ENCODE results near the gene PPAN.

PPAN gene

DNA sequence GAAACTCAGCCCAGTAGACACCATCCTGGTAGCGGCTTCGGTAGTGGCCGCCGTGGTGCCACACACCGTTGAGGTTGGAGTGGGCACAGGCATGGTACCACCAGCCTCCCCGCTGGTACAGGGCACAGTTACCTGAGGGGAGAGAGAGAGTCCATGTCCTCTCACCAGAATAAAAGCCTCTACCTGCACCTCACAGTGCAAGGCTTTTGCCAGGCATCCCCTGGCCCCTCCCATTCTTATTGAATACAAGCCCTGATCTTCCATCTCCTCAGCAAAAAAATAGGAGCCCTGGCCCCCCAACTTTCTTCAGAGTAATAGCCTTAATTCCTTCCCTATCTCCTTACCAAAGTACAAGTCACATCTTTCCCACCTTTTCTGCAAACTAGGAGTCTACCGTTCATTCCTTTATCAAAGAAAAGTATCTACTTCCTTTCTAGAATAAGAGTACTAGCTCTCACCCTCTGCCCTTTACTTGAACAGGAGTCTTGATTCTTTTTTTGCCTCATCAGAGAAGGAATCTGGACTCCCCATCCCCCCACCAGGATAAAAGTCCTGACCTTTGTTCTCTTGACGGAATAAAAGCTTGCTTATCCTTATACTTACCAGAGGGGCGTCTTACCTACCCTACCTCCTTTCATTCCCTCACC, 13.4 kb upstream of the PPAN start:
- DNase-seq (ENCODE audit: low spot score) = no peak

DNA sequence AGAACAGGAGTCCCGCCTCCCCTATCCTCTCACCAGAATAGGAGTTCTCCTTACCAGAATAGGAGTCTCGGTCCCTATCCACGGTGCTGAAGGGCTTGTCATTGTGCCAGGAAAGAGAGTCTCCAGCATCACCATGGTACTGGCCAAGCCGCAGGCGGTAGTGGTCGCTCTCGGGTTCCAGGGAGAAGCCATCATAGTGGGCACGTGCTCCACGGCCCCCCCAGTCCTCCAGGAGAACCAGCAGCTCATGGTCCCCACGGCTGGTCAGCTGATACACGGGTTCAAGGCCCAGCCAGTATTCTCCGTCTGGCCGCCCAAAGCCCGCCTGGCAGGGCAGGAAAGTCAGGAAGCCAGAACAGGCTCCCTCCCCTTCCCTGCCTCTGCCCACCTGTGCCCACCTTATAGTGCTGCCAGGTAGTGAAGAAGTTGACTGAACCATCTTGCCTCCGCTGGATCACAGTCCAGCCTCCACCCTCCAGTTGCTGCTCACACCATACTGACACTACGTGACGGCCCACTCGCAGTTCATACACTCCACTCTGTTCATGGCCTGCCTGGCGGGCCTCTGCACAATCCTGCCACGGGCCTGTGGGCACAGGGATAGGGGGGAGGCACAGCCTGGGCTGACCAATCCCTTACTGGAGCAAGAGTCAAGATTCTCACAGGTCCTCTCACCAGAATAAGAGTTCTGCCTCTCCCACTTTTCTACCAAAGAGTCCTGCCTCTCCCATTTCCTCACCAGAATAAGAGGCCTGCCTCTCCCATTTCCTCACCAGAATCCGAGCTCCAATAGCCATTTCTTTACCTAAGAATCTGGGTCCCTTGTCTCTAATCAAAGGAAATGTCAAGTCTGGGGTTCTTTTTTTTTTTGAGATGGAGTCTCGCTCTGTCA, 12.6 kb upstream of the PPAN start:
- no peak for DNase-seq (ENCODE audit: low spot score)

DNA sequence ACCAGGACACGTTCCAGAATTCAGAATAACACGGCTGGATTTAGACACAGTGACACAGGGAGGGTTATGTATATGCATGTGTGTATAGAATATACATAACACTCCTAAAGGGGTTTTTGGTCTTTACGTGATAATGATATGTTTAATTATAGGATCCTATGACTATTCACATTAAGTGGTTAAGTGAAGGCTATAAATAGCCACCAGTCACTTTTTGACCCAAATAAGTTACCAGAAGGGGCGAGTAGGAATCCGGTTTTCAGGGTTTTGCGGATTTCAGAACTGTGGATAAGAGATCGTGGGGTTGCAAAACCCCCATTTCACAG, 10.6 kb upstream of the PPAN start:
- DNase-seq (ENCODE audit: low spot score) = no peak

DNA sequence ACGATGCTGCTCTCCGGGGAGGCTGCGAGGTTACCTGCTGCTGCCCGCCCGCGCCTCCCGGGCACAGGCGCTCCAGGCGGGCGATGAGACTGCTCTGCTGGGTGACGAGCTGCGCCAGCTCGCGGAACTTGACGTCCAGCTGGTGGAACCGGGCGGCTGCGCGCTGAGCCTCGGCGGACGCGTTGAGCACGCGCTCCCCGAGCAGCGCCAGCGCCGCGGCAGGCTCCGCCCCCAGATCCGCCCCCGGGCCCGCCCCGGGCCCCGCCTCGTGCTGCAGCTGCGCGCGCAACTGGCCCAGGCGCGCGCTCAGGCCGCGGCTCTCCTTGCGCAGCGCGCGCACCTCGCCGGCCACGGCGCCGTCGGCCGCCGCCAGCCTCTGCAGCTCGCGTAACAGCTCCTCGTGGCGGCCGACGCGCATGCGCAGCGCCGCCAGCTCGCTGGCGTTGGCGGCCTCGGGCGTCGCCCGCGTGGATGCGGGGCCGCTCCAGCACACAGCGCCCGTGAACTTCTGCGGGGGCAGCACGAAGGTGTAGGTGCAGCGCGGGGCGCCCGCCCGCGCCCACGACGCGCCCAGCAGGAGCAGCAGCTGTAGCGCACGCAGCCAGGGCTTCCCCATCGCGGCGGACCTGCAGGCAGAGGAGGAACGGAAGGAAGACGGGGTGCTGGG, 10.1 kb upstream of the PPAN start:
- peak; percentile 87 for DNase-seq (ENCODE audit: low spot score)

DNA sequence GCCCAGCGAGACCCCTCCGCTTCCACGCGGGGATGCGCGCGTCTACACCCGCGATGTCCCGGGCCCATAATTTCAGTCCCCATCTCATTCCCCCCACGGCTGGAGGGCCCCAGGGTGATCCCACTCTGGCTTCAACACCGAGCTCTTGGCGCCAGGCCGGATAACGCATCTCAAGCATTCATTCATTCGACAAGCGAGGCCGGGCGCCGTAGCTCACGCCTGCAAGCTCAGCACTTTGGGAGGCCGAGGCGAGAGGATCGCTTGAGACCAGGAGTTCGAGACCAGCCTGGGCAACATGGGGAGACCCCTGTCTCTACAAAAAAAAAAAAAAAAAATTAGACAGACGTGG, 9.6 kb upstream of the PPAN start:
- DNase-seq (ENCODE audit: low spot score) = no peak

DNA sequence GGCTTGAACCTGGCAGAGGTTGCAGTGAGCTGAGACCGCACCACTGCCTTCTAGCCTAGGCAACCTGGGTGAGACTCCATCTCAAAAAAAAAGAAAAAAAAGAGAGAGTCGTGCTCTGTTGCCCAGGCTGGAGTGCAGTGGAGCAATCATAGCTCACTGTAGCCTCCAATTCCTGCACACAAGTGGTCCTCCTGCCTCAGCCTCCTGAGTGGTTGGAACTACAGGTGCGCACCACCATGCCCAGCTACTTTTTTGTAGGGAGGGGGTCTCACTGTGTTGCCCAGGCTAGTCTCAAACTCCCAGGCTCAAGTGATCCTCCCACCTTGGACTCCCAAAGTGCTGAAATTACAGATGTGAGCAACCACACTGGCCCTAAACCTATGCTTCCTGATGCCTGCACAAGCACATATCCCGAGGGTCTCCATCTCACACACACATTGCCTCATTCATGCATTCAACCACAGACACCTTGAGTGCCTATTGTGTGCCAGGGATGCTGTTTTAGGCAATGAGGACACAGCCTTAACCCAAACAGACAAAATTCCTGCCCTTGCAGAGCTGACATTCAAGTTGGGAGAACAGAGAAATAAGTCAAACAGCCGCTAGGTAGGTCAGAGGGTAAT, 5.9 kb upstream of the PPAN start:
- DNase-seq (ENCODE audit: low spot score) = no peak

DNA sequence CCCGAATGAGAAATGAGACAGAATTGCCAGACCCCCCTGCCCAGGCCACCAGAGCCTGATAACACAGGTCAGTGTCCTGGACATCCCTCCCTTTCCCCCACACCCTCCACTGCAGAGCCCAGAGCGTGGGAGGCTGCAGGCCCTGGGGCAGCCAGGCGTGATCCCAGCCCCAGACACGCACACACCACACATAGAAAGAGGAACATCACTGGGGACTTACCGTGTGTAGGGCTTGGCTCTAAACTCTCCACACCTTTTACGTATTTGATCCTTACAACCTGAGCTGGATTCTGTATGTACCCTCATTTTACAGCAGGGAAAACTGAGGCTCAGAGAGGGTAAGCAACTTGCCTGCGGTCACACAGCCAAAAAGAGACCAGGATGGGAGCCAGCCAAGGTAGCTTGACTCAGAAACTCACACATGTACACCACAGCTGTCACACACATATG, 3.4 kb upstream of the PPAN start:
- no peak for DNase-seq (ENCODE audit: low spot score)

DNA sequence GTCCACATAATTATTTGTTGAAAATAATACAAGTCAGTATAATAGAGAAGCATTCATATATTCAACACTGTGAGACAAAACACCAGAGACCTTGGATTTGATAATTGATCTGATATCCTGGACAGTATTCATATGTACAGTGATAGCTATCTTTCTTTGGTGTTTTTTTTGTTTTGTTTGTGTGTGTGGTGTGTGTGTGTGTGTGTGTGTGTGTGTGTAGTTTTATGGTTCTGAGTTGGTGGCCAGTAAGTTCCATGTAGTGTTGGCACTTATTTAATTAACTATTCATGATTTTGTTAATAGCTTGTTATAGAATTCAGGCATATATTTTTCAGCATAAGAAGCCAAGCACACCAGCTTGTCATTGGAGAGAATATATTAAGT, 2.0 kb upstream of the PPAN start:
- no peak for DNase-seq (ENCODE audit: low spot score)

DNA sequence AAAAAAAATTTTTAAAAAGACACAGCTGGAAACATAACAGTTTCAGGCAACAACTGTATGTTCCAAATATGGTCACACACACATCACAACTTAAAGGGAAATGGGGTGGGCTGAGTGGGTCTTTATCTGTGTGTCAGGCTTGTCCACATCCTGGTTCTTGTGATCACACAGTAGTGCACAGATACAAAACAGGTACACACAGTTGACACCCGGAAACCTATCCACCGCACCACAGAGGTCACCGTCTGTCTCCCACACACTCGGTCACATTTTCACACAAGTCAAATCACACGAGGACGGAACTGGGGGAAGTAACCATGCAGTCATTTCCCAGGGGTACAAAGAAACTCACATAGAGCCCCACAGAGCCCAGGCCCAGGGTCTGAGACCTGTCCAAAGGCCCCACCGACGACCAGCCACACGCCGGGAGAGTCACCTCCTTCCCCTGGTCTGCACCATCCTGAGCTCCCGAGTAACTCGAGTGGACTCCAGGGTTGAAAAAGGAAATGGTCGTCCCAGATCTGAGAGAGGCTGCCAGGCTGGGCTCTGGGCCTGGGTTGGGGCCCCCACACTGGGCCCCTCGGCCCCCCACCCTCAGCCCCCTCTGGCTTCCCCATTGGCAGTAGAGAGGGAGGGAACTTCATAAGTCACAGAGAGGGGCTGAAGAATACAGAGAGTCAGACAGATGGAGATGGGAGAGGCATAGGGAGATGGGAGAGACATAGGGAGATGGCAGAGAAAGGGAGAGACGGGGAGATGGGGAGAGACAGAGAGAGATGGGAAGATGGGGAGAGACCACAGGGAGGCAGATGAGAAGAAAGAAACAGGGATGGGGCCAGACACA, 1.3 kb upstream of the PPAN start:
- no peak for DNase-seq (ENCODE audit: low spot score)

DNA sequence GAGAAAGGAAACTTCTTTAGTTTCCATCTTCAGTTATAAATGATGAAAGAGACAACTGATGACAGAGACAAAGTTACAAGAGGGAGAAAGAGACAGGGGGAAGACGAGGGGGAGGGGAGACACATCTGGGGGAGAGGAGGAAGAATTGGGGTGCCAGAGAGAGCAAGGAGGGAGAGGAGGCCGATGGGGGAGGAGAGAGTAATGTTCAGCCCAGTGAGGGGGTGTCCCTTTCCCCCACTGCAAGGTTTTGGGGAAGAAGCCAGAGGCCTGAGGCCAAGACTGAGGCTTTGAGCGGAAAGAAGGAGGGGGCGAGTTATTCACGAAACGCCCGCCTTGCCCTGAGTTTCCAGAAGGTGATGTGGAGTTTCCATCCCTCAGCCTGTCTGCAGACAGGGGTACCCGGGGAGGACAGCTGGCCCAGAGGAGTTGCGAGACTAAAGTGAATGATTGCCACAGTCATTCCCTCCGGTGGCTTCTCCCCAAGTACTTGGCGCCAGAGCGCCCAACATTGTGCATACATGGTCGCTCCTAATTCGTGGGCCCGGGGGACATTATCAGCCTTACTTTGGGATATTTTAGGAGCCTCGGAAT, 558 bp upstream of the PPAN start:
- DNase-seq (ENCODE audit: low spot score) = no peak

DNA sequence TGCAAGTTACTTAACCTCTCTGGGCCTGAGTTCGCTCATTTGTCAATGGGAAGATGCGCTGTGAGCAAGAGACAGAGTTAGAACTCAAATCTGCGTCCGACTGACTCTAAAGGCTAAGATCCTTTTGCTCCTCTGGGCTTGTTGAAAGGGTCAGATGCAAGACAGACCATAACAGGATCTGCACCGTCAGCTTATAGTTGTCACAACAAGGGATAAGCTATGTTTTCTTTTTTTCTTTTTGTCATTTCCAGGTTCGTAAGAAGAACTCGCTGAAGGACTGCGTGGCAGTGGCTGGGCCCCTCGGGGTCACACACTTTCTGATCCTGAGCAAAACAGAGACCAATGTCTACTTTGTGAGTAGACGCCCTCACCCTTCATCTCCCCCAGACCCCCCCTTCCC, 1.1 kb downstream of the PPAN start:
- no peak for DNase-seq (ENCODE audit: low spot score)

DNA sequence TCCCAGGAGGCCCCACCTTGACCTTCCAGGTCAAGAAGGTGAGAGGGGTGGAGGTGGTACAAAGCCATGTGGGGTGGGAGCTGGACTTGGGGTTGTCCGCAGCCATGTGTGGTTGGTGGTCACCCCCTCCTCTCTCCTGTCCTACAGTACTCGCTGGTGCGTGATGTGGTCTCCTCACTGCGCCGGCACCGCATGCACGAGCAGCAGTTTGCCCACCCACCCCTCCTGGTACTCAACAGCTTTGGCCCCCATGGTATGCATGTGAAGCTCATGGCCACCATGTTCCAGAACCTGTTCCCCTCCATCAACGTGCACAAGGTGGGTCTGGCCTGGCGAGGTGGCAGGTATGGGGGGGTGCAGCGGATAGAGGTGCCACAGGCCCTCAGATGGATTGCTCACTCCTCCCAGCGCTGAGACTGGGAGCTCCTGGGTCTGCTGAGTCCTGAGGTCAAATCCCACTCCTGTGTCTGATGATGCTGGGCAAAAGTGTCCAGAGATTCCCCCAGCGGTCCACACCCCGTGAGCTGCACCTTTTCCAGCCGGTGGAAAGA, 1.7 kb downstream of the PPAN start:
- no peak for DNase-seq (ENCODE audit: low spot score)

DNA sequence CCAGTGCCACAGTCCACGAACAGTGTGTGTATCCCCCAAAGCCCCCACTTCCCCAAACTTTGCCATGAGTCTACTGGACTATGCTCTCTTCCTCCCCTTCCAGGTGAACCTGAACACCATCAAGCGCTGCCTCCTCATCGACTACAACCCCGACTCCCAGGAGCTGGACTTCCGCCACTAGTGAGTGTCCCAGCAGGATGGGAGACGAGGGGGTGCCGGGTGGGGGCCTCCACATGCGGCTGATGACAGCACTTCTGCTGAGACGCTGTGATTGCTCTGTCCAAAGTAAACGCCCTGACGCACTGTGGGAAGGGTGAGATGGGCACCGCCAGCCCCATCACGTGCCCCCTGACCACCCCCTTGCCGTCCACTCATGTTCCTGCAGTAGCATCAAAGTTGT, 3.4 kb downstream of the PPAN start:
- DNase-seq (ENCODE audit: low spot score) = no peak

DNA sequence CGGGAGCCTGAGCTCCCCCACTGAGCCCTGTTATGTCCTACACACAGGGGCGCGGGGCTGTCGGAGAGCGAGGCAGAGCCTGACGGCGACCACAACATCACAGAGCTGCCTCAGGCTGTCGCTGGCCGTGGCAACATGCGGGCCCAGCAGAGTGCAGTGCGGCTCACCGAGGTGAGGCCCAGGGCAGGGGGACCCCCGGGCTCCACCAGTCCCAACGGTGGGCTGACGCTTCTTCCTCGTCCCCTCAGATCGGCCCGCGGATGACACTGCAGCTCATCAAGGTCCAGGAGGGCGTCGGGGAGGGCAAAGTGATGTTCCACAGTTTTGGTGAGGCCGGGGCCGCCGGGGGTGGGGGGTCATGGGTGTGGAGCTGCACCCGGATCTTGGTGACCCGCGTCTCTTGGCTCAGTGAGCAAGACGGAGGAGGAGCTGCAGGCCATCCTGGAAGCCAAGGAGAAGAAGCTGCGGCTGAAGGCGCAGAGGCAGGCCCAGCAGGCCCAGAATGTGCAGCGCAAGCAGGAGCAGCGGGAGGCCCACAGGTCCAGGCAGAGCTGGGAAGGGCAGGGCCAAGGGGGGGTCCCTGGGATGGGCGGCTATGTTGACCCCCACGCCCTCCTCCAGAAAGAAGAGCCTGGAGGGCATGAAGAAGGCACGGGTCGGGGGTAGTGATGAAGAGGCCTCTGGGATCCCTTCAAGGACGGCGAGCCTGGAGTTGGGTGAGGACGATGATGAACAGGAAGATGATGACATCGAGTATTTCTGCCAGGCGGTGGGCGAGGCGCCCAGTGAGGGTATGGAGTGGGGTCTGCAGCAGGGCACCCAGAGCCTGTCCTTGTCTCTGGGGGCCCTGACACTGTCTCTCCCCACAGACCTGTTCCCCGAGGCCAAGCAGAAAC, 4.2 kb downstream of the PPAN start:
- no peak for DNase-seq (ENCODE audit: low spot score)

DNA sequence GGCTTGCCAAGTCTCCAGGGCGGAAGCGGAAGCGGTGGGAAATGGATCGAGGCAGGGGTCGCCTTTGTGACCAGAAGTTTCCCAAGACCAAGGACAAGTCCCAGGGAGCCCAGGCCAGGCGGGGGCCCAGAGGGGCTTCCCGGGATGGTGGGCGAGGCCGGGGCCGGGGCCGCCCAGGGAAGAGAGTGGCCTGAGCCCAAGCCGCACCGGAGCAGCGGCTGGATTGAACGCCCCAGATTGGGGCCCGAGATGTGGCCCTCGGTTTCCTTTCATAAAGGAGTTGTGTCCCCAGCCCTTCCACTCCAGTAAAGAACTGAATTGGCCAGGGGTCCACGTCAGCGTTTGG, 4.8 kb downstream of the PPAN start:
- no peak for DNase-seq (ENCODE audit: low spot score)

DNA sequence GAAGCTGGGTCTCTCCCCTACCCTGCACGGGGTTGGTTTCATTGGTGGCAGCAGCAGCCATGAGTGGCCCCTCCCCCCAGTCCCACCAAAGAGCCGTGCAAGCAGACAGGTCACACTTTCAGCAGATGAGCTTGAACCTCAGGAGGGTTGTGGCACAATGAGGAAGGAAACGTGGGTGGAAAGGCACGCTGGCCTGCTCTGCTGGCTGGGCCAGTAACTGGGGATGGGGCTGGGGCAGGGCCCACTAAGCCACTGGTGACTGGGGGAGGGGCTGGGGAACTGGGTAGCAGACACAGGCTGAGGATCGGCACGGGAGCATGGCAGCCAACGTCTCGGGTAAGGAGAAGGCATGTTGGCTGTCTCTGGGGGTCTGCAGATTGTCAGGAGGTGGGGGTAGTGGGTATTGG, 5.2 kb downstream of the PPAN start, which contains the start of gene P2RY11:
Gene P2RY11 (plus strand): TSS at position 289 of the 407 bp plus-strand sequence. CDS start 29 bp downstream, at position 318.
- DNase-seq (ENCODE audit: low spot score) = peak; percentile 43

DNA sequence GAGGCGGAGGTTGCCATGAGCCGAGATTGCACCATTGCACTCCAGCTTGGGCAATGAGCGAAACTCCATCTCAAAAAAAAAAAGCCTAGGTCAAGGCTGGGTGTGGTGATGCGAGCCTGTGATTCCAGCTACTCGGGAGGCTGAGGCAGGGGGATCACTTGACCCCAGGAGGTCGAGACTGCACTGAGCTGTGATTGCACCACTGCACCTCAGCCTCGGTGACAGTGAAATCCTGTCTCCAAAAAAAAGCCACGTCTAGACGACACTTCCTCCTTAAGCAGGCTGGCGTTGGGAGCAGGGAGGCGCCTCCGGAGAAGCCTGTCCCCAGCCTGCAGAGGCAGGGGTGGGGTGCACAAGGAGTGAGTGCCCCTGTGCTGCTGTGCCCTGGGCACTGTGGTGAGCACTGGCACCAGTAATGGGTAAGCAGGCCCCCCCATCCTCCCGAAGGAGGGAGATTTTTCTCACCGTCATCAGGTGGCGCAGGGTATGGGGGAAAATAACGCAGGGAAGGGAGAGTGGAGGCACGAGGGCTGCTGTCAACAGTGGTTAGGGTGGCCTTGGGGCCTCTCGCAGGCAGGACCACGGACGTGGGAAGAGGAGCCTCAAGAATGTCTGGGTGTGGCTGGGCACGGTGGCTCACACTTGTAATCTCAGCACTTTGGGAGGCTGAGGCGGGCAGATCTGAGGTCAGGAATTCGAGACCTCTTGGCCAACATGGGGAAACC, 6.0 kb downstream of the PPAN start:
- no peak for DNase-seq (ENCODE audit: low spot score)

DNA sequence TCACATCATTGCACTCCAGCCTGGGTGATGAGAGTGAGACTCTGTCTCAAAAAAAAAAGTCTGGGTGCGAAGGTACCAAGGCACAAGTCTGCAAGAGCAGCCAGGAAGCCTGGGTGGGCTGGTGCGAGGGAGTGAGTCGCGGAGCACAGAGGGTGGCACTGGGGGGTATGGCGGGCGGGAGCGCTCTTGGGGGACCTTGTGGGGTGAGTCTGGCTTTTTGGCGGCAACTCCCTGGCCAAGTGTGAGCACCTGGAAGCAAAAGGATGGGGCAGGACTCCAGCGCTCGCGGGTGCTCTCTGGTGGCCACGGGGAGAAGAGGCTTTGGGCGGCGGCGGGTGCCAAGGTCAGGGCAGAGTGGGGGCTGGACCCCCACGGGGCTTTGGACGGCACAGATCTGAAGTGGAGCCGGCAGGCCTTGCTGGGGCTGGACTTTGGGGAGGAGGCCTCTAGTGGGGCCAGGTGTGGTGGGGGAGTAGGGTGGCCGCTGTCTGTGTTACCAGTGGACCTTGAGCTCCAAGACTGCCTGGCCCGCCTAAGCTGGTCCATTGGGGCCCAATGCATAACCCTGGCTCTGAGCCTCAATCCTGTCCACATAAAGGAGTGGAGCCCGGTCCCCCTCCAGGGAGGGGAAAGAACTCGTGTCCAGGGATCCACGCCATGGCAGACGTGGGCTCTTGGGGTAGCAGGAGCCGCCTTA, 6.9 kb downstream of the PPAN start:
- DNase-seq (ENCODE audit: low spot score) = no peak

DNA sequence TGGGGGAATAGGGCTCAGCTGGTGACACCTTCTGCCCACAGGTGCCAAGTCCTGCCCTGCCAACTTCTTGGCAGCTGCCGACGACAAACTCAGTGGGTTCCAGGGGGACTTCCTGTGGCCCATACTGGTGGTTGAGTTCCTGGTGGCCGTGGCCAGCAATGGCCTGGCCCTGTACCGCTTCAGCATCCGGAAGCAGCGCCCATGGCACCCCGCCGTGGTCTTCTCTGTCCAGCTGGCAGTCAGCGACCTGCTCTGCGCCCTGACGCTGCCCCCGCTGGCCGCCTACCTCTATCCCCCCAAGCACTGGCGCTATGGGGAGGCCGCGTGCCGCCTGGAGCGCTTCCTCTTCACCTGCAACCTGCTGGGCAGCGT, 7.4 kb downstream of the PPAN start:
- no peak for DNase-seq (ENCODE audit: low spot score)
